HEK293T (cell line): ENCODE results near the gene SRRM3.

Experiments used
- BHLHE40 ChIP-seq: fragments of 450-650 bp; IDR thresholded peaks from 2 replicates; pipeline ENCODE4 v1.6.1; 2016; ENCODE audit warnings: mild to moderate bottlenecking, moderate library complexity, borderline replicate concordance
- CTBP1 ChIP-seq: fragments of 450-650 bp; IDR thresholded peaks from 2 replicates; pipeline ENCODE4 v1.6.1; 2016; ENCODE audit warnings: borderline replicate concordance
- ELF4 ChIP-seq: fragments of 450-650 bp; IDR thresholded peaks from 2 replicates; pipeline ENCODE4 v1.6.1; 2017; ENCODE audit warnings: antibody characterized with exemption
- FOXA1 ChIP-seq: fragments of 450-650 bp; IDR thresholded peaks from 2 replicates; pipeline ENCODE4 v1.6.1; 2016; ENCODE audit warnings: mild to moderate bottlenecking
- FOXK2 ChIP-seq: fragments of 450-650 bp; IDR thresholded peaks from 2 replicates; pipeline ENCODE4 v1.6.1; 2016; ENCODE audit warnings: mild to moderate bottlenecking
- FOXM1 ChIP-seq: fragments of 450-650 bp; IDR thresholded peaks from 2 replicates; pipeline ENCODE4 v1.6.1; 2017; ENCODE audit warnings: mild to moderate bottlenecking, borderline replicate concordance
- L3MBTL2 ChIP-seq: fragments of 450-650 bp; conservative IDR thresholded peaks from 2 replicates; pipeline ENCODE4 v1.6.1; 2016; ENCODE audit warnings: mild to moderate bottlenecking
- SUZ12 ChIP-seq: fragments of 450-650 bp; IDR thresholded peaks from 2 replicates; pipeline ENCODE4 v1.6.1; 2016; ENCODE audit warnings: mild to moderate bottlenecking

DNA sequence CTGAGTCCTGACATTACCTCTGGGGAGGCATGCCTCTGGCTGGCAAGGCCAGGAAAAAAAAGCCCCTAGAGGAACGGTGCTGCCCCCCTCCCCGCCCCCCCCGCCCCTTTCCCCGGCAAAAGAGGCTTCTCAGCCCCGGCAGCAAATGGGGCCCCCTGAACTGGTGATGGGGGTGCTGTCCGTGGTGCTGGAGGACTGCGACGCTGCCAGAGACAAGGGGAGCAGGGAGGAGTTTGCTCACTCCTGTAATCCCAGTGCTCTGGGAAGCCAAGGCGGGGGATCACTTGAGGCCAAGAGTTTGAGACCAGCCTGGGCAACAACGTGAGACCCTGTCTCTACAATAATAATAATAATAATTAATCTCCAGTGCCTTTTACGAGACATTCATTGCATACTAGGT, 23.7 kb downstream of the SRRM3 start:
- TF ChIP-seq BHLHE40 (no peak), L3MBTL2 (no peak), CTBP1 (no peak), FOXM1 (no peak), ELF4 (no peak), FOXA1 (no peak), FOXK2 (no peak), SUZ12 (no peak)
